IMR-90 (cell line): ENCODE results near the gene VPS54. TPM values are rescaled to one million over a fixed set of nuclear protein-coding genes. Genes with fewer than 3 reads are reported as not detected.

Experiments used
- ATAC-seq: fragments of 200-7000 bp; cut with Tn5 transposase; 2 replicates; pipeline ENCODE4 v1.9.1; 2020; ENCODE audit warnings: low read depth, mild to moderate bottlenecking, moderate library complexity
- BruUV-seq: library from RNA; stranded (reverse); fragments of 400-500 nt; replicated peaks from 2 replicates; lab custom pipeline; 2021; lab: Mats Ljungman, UMichigan
- CTCF ChIA-PET: fragments of 300-600 bp; formaldehyde crosslinking; extraction: SDS; loops from one replicate; lab custom pipeline; 2021; ENCODE audit warnings: antibody characterized with exemption; lab: Yijun Ruan, JAX
- POLR2A ChIA-PET: fragments of 300-600 bp; sonication (Branson Sonifier 250); formaldehyde crosslinking; loops from one replicate; lab custom pipeline; 2022; ENCODE audit warnings: antibody characterized with exemption; ENCODE audit not compliant: unreplicated experiment; lab: Charles Lee
- DNase-seq: peaks from one replicate; pipeline ENCODE4 v3.0.0; 2013
- H2AFZ ChIP-seq: replicated peaks from 2 replicates; pipeline ENCODE3; 2013; ENCODE audit warnings: low read length, mild to moderate bottlenecking; ENCODE audit not compliant: poor library complexity
- H2AK5ac ChIP-seq: 2 replicates; pipeline ENCODE4 v1.6.1; 2013; ENCODE audit warnings: low read depth, low read length, inconsistent platforms
- H2AK9ac ChIP-seq: replicated peaks from 2 replicates; pipeline ENCODE3; 2013; ENCODE audit warnings: mild to moderate bottlenecking, low read depth, low read length, moderate library complexity; ENCODE audit not compliant: poor library complexity
- H2BK120ac ChIP-seq: 2 replicates; pipeline ENCODE4 v1.6.1; 2013; ENCODE audit warnings: low read depth, low read length, inconsistent platforms
- H2BK15ac ChIP-seq: 3 replicates; pipeline ENCODE4 v1.6.1; 2013; ENCODE audit warnings: low read depth, low read length, inconsistent platforms
- H2BK20ac ChIP-seq: 2 replicates; pipeline ENCODE4 v1.6.1; 2013; ENCODE audit warnings: low read depth, mild to moderate bottlenecking, inconsistent platforms, low read length, moderate library complexity
- H2BK5ac ChIP-seq: 2 replicates; pipeline ENCODE4 v1.6.1; 2013; ENCODE audit warnings: mild to moderate bottlenecking, low read depth, low read length, inconsistent platforms; ENCODE audit not compliant: poor library complexity, severe bottlenecking
- H3K14ac ChIP-seq: replicated peaks from 2 replicates; pipeline ENCODE4 v1.6.1; 2013; ENCODE audit warnings: low read depth, low read length, inconsistent platforms
- H3K18ac ChIP-seq: 2 replicates; pipeline ENCODE4 v1.6.1; 2013; ENCODE audit warnings: low read depth, low read length, control low read depth
- H3K23ac ChIP-seq: 2 replicates; pipeline ENCODE4 v1.6.1; 2013; ENCODE audit warnings: low read depth, low read length, inconsistent platforms
- H3K27ac ChIP-seq: 2 replicates; pipeline ENCODE4 v1.5.1; 2013; ENCODE audit warnings: mild to moderate bottlenecking, control low read depth, low read length; ENCODE audit not compliant: insufficient read depth
- H3K27me3 ChIP-seq: 2 replicates; pipeline ENCODE4 v1.6.1; 2013; ENCODE audit warnings: low read length; ENCODE audit not compliant: control insufficient read depth, insufficient read depth
- H3K36me3 ChIP-seq: 2 replicates; pipeline ENCODE4 v1.6.1; 2013; ENCODE audit warnings: low read length, mixed read lengths; ENCODE audit not compliant: control insufficient read depth, insufficient read depth
- H3K4ac ChIP-seq: 2 replicates; pipeline ENCODE4 v1.6.1; 2013; ENCODE audit warnings: low read depth, low read length, inconsistent platforms
- H3K4me1 ChIP-seq: 2 replicates; pipeline ENCODE4 v1.6.1; 2013; ENCODE audit warnings: low read length, mixed read lengths; ENCODE audit not compliant: control insufficient read depth, insufficient read depth
- H3K4me2 ChIP-seq: 2 replicates; pipeline ENCODE4 v1.6.1; 2013; ENCODE audit warnings: low read depth, mild to moderate bottlenecking, control low read depth, low read length, moderate library complexity
- H3K4me3 ChIP-seq: 2 replicates; pipeline ENCODE4 v1.5.1; 2013; ENCODE audit warnings: low read depth, mild to moderate bottlenecking, control low read depth, low read length, moderate library complexity; ENCODE audit not compliant: insufficient read depth
- H3K56ac ChIP-seq: 2 replicates; pipeline ENCODE4 v1.6.1; 2013; ENCODE audit warnings: low read length, inconsistent platforms; ENCODE audit not compliant: insufficient read depth; ENCODE audit errors: extremely low read depth
- H3K79me1 ChIP-seq, 2 experiments: 2 replicates each; pipeline ENCODE4 v1.6.1; 2013; ENCODE audit warnings: low read length in 2 of 2, inconsistent platforms in 1 of 2, low read depth in 1 of 2
- H3K9ac ChIP-seq: 2 replicates; pipeline ENCODE4 v1.6.1; 2013; ENCODE audit warnings: low read depth, low read length, control low read depth
- H3K9me1 ChIP-seq: 2 replicates; pipeline ENCODE4 v1.6.1; 2013; ENCODE audit warnings: low read length, inconsistent platforms; ENCODE audit not compliant: insufficient read depth
- H3K9me3 ChIP-seq: 2 replicates; pipeline ENCODE4 v1.6.1; 2013; ENCODE audit warnings: low read length; ENCODE audit not compliant: control insufficient read depth, insufficient read depth
- H4K20me1 ChIP-seq: 2 replicates; pipeline ENCODE4 v1.6.1; 2013; ENCODE audit warnings: low read length, inconsistent platforms; ENCODE audit not compliant: insufficient read depth
- H4K5ac ChIP-seq: 2 replicates; pipeline ENCODE4 v1.6.1; 2013; ENCODE audit warnings: mild to moderate bottlenecking, low read depth, low read length, control low read depth
- H4K8ac ChIP-seq, 2 experiments: 2 replicates each; pipeline ENCODE4 v1.6.1; 2013; ENCODE audit warnings: low read depth in 2 of 2, low read length in 2 of 2, control low read depth in 1 of 2, inconsistent platforms in 1 of 2
- H4K91ac ChIP-seq: 2 replicates; pipeline ENCODE4 v1.6.1; 2013; ENCODE audit warnings: low read depth, low read length, inconsistent platforms; ENCODE audit not compliant: insufficient read depth
- BHLHE40 ChIP-seq: fragments of 150-350 bp; IDR thresholded peaks from 2 replicates; pipeline ENCODE4 v1.6.1; 2016; ENCODE audit warnings: mild to moderate bottlenecking, low read depth, low read length
- CHD1 ChIP-seq: IDR thresholded peaks from 2 replicates; pipeline ENCODE4 v1.6.1; 2012; ENCODE audit warnings: low read depth, low read length, improper control_type of control experiment
- FOS ChIP-seq: fragments of 150-350 bp; IDR thresholded peaks from 2 replicates; pipeline ENCODE4 v1.6.1; 2016; ENCODE audit warnings: low read depth, low read length
- MAZ ChIP-seq: IDR thresholded peaks from 2 replicates; pipeline ENCODE4 v1.6.1; 2012; ENCODE audit warnings: low read depth, mild to moderate bottlenecking, low read length, improper control_type of control experiment, moderate library complexity, borderline replicate concordance
- MXI1 ChIP-seq: IDR thresholded peaks from 2 replicates; pipeline ENCODE4 v1.6.1; 2012; ENCODE audit warnings: low read depth, mild to moderate bottlenecking, low read length, moderate library complexity, borderline replicate concordance
- NFE2L2 ChIP-seq: fragments of 150-350 bp; IDR thresholded peaks from 2 replicates; pipeline ENCODE4 v1.6.1; 2016; ENCODE audit warnings: low read depth, mild to moderate bottlenecking, low read length
- POLR2A ChIP-seq: IDR thresholded peaks from 2 replicates; pipeline ENCODE4 v1.6.1; 2012; ENCODE audit warnings: mild to moderate bottlenecking, low read depth, low read length
- RAD21 ChIP-seq: IDR thresholded peaks from 2 replicates; pipeline ENCODE4 v1.6.1; 2012; ENCODE audit warnings: low read length, improper control_type of control experiment
- RCOR1 ChIP-seq: IDR thresholded peaks from 2 replicates; pipeline ENCODE4 v1.6.1; 2012; ENCODE audit warnings: mild to moderate bottlenecking, low read length, improper control_type of control experiment; ENCODE audit not compliant: insufficient replicate concordance
- SMC3 ChIP-seq: fragments of 150-350 bp; IDR thresholded peaks from 2 replicates; pipeline ENCODE4 v1.6.1; 2016; ENCODE audit warnings: low read depth, mild to moderate bottlenecking, antibody characterized with exemption, low read length, moderate library complexity
- WGBS, 2 experiments: methylation state at CpG; one replicate each; pipeline versions ENCODE4 v1.1.5 to v1.1.7; 2013; ENCODE audit warnings: missing lambda C conversion rate in 2 of 2; ENCODE audit not compliant: insufficient read length in 1 of 2; ENCODE audit errors: extremely low coverage in 2 of 2; 5-methylcytosine and 5-hydroxymethylcytosine counted together
- dilution Hi-C: fragments of 300-500 bp; cut with HindIII; formaldehyde crosslinking; loops from one replicate; pipeline ENCODE4 v1.14.3; 2018; ENCODE audit warnings: low sequenced_read_pairs; ENCODE audit not compliant: unreplicated experiment
- in situ Hi-C: fragments of 300-500 bp; cut with MboI; formaldehyde crosslinking; loops from 3 replicates; pipeline ENCODE4 v1.14.3; 2019; ENCODE audit warnings: low sequenced_read_pairs, inconsistent platforms, mixed read lengths
- intact Hi-C: fragments of 100-400 bp; cut with micrococcal nuclease; formaldehyde crosslinking; loops from 2 replicates; pipeline ENCODE4 v1.10.0; 2022
- polyA plus RNA-seq, 3 experiments: library from polyadenylated mRNA; depleted of rRNA; stranded (reverse); fragments of >200 nt; gene quantifications; 2 replicates each; pipeline ENCODE4 v1.2.3, GENCODE V29; 2012; ENCODE audit warnings: low replicate concordance in 1 of 3
- total RNA-seq: library from RNA; depleted of rRNA; stranded (reverse); fragments of >200 nt; gene quantifications from 2 replicates; pipeline ENCODE4 v1.2.3, GENCODE V29; 2012
- TF ChIP-seq, protein P1 (sequence below): fragments of 150-350 bp; IDR thresholded peaks from 2 replicates; pipeline ENCODE4 v1.6.1; 2017; ENCODE audit warnings: mild to moderate bottlenecking, antibody characterized with exemption, low read length, low read depth

VPS54 gene
- total and polyA plus RNA-seq, 2 of the 4 experiments (the other 2 are of a cell fraction), result 7.1 to 18.1 TPM

DNA sequence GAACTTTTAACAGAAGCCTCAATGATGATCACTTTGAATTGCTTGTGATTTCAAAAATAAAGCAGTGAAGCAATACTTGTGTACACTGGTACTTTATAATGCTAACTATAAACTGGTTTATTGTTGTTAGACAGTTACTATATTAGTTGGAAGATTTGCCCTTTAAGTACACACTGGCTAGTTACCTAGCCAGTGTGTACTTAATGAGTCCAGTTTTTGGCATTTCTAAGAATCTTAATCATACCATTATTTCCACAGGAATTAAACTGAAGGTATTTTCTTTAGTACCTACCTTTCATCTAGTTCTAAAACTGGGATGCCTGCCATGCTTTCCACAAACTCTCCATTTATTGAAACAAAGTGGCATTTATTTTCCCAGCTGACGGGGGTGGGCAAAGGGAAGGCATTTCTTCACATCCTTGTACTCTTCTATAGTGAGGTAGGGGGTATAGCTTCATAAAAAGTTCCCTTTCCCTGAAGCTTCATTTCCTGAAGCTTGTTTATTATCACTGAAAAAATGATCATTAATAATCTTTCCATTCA lies 127.7 kb downstream of the VPS54 start:
- Histone ChIP-seq H4K8ac (no peak overlapping the region), H3K36me3 (peaks cover 19% of the 10 kb centered on the region), H2BK120ac (no peak overlapping the region), H3K4me1 (peaks cover 2% of the 10 kb centered on the region; the same call in 1 of the 2 replicates), H4K91ac (no peak overlapping the region), H2BK5ac (no peak overlapping the region), H2AK5ac (no peak overlapping the region), H3K4ac (no peak overlapping the region), H3K9me1 (no peaks in the 10 kb centered on the region), H3K4me3 (no peak overlapping the region), H3K9me3 (no peaks in the 10 kb centered on the region), H3K9ac (no peak overlapping the region), H3K4me2 (no peak overlapping the region), H3K27me3 (no peaks in the 10 kb centered on the region), H3K23ac (no peak overlapping the region), H2BK15ac (no peak overlapping the region), H3K14ac (no peak overlapping the region), H2AK9ac (no peak overlapping the region), H3K56ac (no peak overlapping the region), H3K18ac (no peak overlapping the region), H3K79me1 (peaks cover 3 to 4% of the 10 kb centered on the region in 2 experiments; a peak in 3 of 4 replicates), H4K20me1 (no peaks in the 10 kb centered on the region), H4K5ac (no peak overlapping the region), H2AFZ (no peak overlapping the region), H3K27ac (no peak overlapping the region), H2BK20ac (no peak overlapping the region)
- in situ Hi-C loops, result no loop called here
- BruUV-seq, result no TSS peak
- intact Hi-C loops, result no loop called here
- POLR2A ChIA-PET, result no interaction called here
- TF ChIP-seq POLR2A (no peak), CHD1 (no peak), SMC3 (no peak), NFE2L2 (no peak), MAZ (no peak), MXI1 (no peak), BHLHE40 (no peak), RCOR1 (no peak), RAD21 (no peak), FOS (no peak)
- TF ChIP-seq, protein P1, sequence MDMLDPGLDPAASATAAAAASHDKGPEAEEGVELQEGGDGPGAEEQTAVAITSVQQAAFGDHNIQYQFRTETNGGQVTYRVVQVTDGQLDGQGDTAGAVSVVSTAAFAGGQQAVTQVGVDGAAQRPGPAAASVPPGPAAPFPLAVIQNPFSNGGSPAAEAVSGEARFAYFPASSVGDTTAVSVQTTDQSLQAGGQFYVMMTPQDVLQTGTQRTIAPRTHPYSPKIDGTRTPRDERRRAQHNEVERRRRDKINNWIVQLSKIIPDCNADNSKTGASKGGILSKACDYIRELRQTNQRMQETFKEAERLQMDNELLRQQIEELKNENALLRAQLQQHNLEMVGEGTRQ, result no peak
- CTCF ChIA-PET, result interaction anchor here (0.7 kb wide), 1 partner anchor 230 kb away, joined by 3 read pairs; no protein-coding TSS in a partner anchor
- no peak for DNase-seq
- no CpG with 5 or more reads among the region's 1 CpG for WGBS, 2 experiments
- ATAC-seq, result no peak
- dilution Hi-C loops, result no loop called here
